ENCODE data around the gene NUP62.

NUP62 gene

GRCh38 chr19:49895566-49896297 lies 33.6 kb downstream of the NUP62 start:
- FAIRE-seq: no peak

DNA sequence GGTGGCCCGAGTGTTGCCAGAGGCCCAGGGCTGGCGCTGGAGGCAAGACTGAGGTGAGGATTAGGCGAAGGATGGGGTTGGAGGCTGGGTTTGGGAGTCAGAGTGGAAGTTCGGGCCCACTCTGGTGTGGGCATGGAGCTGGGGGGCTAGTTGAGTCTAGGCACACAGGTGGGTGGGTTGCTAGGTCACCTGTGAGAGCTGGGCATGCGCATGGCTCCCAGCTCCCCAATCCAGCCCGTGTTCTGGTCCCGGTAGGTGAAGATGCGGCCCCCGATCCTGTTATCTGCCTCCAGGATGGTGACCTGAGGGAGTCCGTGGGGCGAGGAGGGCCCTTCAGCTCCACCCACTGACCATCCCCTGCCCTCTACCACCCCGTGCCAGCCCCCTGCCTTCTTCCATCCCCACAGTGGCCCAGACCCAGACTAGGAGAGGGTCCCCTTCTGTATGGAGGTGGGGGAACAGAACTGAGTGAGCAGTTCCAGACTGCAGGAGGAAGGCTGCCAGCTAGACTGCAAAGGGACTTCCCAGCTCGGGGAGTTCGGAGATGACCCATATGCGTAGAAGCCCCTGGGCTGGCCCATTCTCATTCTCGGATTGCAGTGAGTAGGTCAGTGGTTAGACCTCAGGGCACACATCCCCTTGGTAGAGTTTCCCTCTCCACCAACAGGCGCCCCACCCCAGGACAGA lies 34.3 kb downstream of the NUP62 start:
- FAIRE-seq: no peak

GRCh38 chr19:49894011-49894664 lies 35.2 kb downstream of the NUP62 start:
- FAIRE-seq: no peak

GRCh38 chr19:49892716-49893115 lies 36.6 kb downstream of the NUP62 start:
- no peak for FAIRE-seq

DNA sequence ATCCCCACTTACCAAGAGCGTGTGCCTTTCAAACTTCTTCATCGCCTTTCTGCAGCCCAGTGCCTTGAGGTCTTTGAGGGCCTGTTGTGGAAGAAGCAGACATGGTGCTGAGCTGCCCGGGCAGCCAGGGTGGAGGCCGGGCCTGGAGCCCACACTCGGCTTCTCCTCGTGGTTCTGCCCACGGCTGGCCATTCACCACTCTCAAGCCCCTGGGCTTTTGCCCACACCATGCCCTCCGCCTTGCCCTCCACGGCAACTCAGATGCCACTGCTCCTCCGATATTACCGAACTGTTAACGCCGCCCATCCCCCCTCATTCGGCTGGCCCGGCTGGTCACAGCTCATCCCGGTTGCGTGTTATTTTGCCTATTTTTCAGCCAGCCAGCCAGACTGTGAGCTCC lies 37.9 kb downstream of the NUP62 start:
- FAIRE-seq: no peak

GRCh38 chr19:49890349-49891311 lies 38.7 kb downstream of the NUP62 start:
- no peak for FAIRE-seq

DNA sequence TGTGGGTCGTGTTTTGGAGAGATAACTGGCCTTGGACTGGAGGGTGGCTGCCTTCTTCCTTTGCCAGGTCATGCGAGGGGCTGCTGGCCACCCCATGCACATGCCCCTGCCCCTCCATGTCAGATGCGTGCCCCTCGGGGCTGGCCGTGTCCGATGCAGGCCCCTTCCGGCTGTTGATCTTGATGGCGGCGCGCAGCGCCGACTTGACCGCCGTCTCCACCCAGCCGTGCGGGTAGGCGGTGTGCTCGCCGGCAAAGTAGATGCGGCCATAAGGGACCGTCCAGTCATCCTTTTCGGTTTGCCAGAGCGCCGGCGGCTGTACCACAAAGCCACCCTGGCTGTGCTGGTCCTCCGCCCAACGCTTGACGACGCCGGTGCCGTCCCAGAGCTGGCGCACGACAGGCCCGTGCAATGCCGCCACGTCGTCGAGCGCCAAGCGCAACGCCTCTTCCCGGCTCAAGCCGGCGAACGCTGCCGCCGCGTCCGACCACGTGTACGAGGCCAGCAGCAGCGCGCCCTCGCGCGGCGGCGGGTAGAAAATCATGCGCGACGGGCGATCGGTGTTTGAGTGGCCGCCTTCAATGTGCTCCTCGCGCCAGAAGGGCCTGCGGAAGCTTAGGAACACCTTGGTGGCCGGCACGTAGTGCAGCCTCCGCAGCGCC lies 39.5 kb downstream of the NUP62 start:
- no peak for FAIRE-seq

GRCh38 chr19:49889038-49889686 lies 40.1 kb downstream of the NUP62 start:
- no peak for FAIRE-seq

- no peak for FAIRE-seq
These were observed 40.8 kb downstream of the NUP62 start for GRCh38 chr19:49888510-49888824.

DNA sequence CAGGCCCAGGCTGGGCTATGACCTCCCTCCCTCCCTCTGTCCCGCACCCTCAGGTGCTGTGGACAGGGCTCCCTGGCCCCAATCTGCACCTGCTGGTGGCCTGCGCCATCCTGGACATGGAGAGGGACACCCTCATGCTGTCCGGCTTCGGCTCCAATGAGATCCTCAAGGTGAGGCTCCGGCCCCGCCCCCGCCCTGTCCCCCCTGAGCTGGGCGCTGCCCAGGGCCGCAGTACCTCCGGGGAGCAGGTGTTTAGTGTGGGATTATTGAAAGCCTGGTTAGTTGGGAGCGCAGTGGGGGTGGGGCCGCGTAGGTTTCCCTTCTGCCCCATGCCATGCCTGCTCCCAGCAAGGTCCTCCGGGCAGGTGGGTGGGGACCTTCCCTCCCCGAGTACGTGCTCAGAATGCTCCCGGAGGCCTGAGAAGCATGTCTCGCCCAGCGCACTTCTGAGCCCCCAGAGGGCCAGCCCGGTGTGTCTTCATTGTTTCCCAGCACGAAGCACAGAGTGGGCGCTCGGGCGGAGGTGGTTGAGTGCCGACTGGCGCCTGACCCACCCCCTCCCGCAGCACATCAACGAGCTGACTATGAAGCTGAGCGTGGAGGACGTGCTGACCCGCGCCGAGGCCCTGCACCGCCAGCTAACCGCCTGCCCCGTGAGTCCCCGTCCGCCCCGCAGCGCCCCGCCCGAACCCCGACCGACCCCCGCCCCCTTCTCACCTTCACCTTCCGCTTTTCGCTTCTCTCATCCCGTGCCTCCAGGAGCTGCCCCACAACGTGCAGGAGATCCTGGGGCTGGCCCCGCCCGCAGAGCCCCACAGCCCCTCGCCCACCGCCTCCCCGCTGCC lies 41.4 kb downstream of the NUP62 start:
- FAIRE-seq: no peak

DNA sequence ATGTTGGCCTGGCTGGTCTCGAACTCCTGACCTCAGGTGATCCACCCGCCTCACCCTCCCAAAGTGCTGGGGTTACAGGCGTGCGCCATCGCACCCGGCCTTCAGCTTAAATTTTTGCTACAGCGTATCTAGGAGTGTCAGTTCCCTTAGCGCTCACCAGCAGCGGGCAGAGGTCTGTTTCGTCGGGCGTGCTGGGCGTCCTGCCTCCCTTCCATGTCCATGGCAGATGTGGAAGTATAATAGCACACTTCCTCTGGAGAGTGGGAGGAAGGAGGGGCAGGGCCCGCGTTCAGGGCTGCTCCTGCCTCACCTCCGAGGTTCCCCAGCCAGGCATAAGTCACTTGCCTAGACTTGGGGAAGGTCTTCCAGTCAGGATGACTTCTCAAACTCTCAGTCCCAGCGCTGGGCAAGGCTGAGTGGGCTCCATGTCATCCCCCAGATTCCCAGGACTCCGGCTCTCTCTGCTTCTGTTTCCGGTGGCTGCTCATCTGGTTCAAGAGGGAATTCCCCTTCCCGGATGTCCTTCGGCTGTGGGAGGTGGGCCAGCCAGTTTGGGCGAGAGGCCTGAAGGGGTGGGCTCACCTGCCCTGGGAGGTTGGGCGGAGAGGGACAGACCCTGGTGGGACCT lies 42.2 kb downstream of the NUP62 start:
- no peak for FAIRE-seq

- no peak for FAIRE-seq
These were observed 44.5 kb downstream of the NUP62 start for GRCh38 chr19:49884760-49885159.

DNA sequence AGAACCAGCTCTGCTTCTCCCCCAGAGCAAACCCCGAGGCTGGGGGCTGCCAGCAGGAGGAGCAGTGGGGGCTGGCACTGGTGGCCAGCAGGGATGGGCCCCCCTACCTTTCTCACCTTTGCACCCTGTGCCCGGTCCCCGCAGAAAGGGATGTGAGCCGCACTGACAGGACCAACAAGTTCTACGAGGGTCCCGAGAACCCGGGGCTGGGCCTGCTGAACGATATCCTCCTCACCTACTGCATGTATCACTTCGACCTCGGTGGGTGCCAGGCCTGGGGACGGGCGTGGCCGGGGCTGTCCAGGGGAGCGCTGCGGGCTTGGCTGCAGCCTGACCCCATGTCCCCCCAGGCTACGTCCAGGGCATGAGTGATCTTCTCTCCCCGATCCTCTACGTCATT lies 45.2 kb downstream of the NUP62 start:
- FAIRE-seq: no peak

DNA sequence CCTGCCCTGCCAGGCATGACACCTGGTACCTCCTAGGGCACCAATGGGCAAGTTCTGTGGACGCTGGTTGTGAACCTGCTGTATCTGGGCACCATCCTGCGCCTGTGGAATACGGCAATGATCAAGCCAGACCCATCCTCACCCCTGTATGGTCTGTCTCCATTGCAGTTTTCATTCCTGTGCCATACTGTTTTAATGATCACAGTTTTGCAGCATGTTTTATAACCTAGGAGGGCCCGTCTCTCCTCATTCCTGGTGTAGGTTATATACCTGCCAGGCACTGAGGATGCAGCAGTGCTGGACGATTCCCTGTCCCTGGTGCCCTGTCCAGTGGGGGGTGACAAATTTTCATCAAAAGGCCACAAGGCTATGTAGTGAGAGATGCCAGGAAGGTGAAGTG lies 46.2 kb downstream of the NUP62 start:
- FAIRE-seq: no peak

DNA sequence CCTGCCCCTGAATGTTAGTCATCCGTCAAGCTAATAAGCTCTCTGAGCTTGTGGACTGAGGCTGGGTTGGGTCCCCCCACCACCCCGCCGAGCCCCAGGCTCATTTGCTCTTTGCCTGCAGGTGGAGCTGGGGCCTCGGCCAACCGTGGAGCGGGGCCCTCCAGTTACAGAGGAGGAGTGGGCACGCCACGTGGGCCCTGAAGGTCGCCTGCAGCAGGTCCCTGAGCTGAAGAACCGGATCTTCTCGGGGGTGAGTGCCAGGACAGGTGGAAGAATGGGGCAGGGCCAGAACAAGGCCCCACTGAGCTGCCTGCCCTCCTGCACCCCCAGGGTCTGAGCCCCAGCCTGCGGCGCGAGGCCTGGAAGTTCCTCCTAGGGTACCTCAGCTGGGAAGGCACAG lies 46.7 kb downstream of the NUP62 start:
- no peak for FAIRE-seq

DNA sequence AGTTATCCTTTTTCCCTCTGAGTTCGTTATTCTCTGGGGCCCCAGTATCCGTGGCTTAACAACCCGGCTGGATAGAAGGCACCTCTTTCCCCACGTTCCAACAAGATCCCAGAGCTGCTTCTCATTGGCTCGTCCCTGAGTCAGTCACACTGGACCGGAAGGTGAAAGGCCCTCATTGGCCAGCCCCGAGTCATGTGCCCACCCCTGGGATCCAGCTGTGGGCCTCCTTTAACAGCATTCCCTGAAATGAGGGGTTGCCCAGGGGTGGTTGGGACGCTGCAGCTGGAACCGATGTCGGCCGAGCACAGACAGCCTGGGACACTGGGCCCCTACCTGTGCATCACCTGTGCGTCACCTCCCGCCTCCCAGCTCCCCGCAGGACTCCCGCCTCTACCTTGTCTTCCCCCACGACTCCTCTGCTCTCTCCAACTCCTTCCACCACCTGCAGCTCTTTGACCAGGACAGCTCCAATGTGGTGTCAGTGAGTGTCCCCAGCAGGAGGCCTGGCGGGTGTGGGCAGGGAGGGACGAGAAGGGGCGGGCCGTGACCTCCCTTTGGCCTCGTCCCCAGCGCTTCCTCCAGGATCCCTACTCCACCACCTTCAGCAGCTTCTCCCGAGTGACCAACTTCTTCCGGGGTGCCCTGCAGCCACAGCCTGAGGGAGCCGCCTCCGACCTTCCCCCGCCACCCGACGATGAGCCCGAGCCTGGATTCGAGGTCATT lies 47.5 kb downstream of the NUP62 start:
- FAIRE-seq: no peak

DNA sequence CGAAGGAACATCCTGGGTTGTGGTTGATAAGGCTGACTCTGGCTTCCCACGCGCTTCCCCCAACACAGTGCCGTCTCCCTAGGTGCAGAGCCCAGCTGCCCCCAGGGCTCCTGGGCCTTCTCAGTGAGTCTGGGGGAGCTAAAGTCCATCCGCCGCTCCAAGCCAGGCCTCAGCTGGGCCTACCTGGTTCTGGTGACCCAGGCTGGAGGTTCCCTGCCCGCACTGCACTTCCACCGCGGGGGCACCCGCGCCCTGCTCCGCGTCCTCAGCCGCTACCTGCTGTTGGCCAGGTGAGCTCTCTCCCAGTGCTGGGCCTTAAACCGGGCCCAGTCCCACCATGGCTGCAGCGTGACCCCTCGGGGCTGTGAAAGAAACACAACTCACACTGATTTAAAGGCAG lies 48.1 kb downstream of the NUP62 start:
- FAIRE-seq: no peak

- FAIRE-seq: no peak
These were observed 49.0 kb downstream of the NUP62 start for GRCh38 chr19:49880162-49880869.
